ENCODE measurements around the gene KIAA0319L.

Gene KIAA0319L

GRCh38 chr1:35530946-35531345 is 26.3 kb downstream of the KIAA0319L start:
- WGBS: 98% methylated on average over 2 of the region's 2 CpGs
- no peak overlapping the region for H2BK12ac ChIP-seq (ENCODE audit: low read length in 2 of 2)

DNA sequence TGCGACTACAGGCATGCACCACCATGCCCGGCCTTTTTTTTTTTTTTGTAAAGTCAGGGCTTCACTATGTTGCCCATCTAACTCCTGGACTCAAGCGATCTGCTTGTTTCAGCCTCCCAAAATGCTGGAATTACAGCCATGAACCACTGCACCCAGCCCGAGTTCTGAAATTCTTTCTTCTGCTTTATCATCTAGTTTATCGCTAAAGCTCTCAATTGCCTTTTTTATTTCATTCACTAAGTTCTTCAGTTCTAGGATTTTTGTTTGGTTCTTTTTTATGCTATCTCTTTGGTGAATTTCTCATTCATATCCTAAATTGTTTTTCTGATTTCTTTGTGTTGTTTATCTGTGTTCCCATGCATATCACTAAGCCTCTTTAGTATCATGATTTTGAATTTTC is 27.0 kb downstream of the KIAA0319L start:
- H3K4me2 ChIP-seq (ENCODE audit: low read length, poor library complexity, severe bottlenecking): no peak overlapping the region
- no peak overlapping the region for H2BK5ac ChIP-seq (ENCODE audit: low read depth, low read length, poor library complexity, severe bottlenecking)
- no peaks in the 10 kb centered on the region for H3K4me1 ChIP-seq (ENCODE audit: control insufficient read depth, insufficient read depth, low read depth, low read length)
- peaks cover 18 to 19% of the 10 kb centered on the region in 2 experiments for H3K36me3 ChIP-seq (ENCODE audit: control insufficient read depth in 1 of 2, insufficient read depth in 2 of 2, low read depth in 1 of 2, low read length in 2 of 2)
- no peak overlapping the region for H3K27ac ChIP-seq (ENCODE audit: low read length, poor library complexity, severe bottlenecking)
- H3K14ac ChIP-seq (ENCODE audit: low read length in 2 of 2): no peak overlapping the region
- H3K23ac ChIP-seq (ENCODE audit: low read length in 2 of 2): no peak overlapping the region
- WGBS: 75% methylated on average over 4 of the region's 5 CpGs
- no peak overlapping the region for H4K8ac ChIP-seq (ENCODE audit: low read length)
- no peak overlapping the region for H2BK15ac ChIP-seq (ENCODE audit: low read depth, poor library complexity, severe bottlenecking)
- H2AK5ac ChIP-seq (ENCODE audit: low read length, severe bottlenecking): no peak overlapping the region
- H2AFZ ChIP-seq (ENCODE audit: low read depth, low read length): no peak overlapping the region
- no peak overlapping the region for H2BK12ac ChIP-seq (ENCODE audit: low read length in 2 of 2)
- no peaks in the 10 kb centered on the region for H3K27me3 ChIP-seq (ENCODE audit: control insufficient read depth in 1 of 2, insufficient read depth in 1 of 2, low read length in 2 of 2)
- H3K9me3 ChIP-seq (ENCODE audit: control insufficient read depth, low read length): peaks cover 25% of the 10 kb centered on the region
- no peak overlapping the region for H4K91ac ChIP-seq (ENCODE audit: low read length)
- no peak overlapping the region for H3K18ac ChIP-seq (ENCODE audit: low read depth in 1 of 2, low read length in 2 of 2)
- H3K9ac ChIP-seq (ENCODE audit: low read length): no peak overlapping the region
- peaks cover 35% of the 10 kb centered on the region for H3K79me1 ChIP-seq (replicated peaks; ENCODE audit: low read length, poor library complexity, severe bottlenecking)
- DNase-seq: no peak
- H3K4ac ChIP-seq (ENCODE audit: low read depth in 1 of 2, low read length in 2 of 2): no peak overlapping the region
- H2BK120ac ChIP-seq (ENCODE audit: low read depth, low read length): no peak overlapping the region
- H3K4me3 ChIP-seq (ENCODE audit: insufficient read depth in 1 of 2, low read depth in 1 of 2, low read length in 2 of 2): no peak overlapping the region

More at GRCh38 chr1:35530946-35531345, 26.3 kb downstream of the KIAA0319L start:
- Histone ChIP-seq H3K4ac (ENCODE audit: low read depth in 1 of 2, low read length in 2 of 2) (no peak overlapping the region), H2AFZ (ENCODE audit: low read depth, low read length) (no peak overlapping the region), H2BK5ac (ENCODE audit: low read depth, low read length, poor library complexity, severe bottlenecking) (no peak overlapping the region), H3K4me1 (ENCODE audit: control insufficient read depth, insufficient read depth, low read depth, low read length) (no peaks in the 10 kb centered on the region), H2BK120ac (ENCODE audit: low read depth, low read length) (no peak overlapping the region), H2BK15ac (ENCODE audit: low read depth, poor library complexity, severe bottlenecking) (no peak overlapping the region), H3K14ac (ENCODE audit: low read length in 2 of 2) (no peak overlapping the region), H2AK5ac (ENCODE audit: low read length, severe bottlenecking) (no peak overlapping the region), H3K18ac (ENCODE audit: low read depth in 1 of 2, low read length in 2 of 2) (no peak overlapping the region), H3K23ac (ENCODE audit: low read length in 2 of 2) (no peak overlapping the region), H4K91ac (ENCODE audit: low read length) (no peak overlapping the region), H3K9ac (ENCODE audit: low read length) (no peak overlapping the region), H3K27ac (ENCODE audit: low read length, poor library complexity, severe bottlenecking) (no peak overlapping the region), H3K9me3 (ENCODE audit: control insufficient read depth, low read length) (peaks cover 25% of the 10 kb centered on the region), H3K27me3 (ENCODE audit: control insufficient read depth in 1 of 2, insufficient read depth in 1 of 2, low read length in 2 of 2) (no peaks in the 10 kb centered on the region), H3K36me3 (ENCODE audit: control insufficient read depth in 1 of 2, insufficient read depth in 2 of 2, low read depth in 1 of 2, low read length in 2 of 2) (peaks cover 18 to 19% of the 10 kb centered on the region in 2 experiments), H3K79me1 (replicated peaks; ENCODE audit: low read length, poor library complexity, severe bottlenecking) (peaks cover 37% of the 10 kb centered on the region), H4K8ac (ENCODE audit: low read length) (no peak overlapping the region), H3K4me3 (ENCODE audit: insufficient read depth in 1 of 2, low read depth in 1 of 2, low read length in 2 of 2) (no peak overlapping the region), H3K4me2 (ENCODE audit: low read length, poor library complexity, severe bottlenecking) (no peak overlapping the region)
- no peak for DNase-seq

GRCh38 chr1:35524106-35524505 is 33.1 kb downstream of the KIAA0319L start:
- Histone ChIP-seq H2AK5ac (ENCODE audit: low read length, severe bottlenecking) (no peak overlapping the region), H3K4ac (ENCODE audit: low read depth in 1 of 2, low read length in 2 of 2) (no peak overlapping the region), H4K91ac (ENCODE audit: low read length) (no peak overlapping the region), H3K9ac (ENCODE audit: low read length) (no peak overlapping the region), H3K4me3 (ENCODE audit: insufficient read depth in 1 of 2, low read depth in 1 of 2, low read length in 2 of 2) (no peak overlapping the region), H3K9me3 (ENCODE audit: control insufficient read depth, low read length) (peaks cover 9% of the 10 kb centered on the region), H3K14ac (ENCODE audit: low read length in 2 of 2) (no peak overlapping the region), H2AFZ (ENCODE audit: low read depth, low read length) (no peak overlapping the region), H3K4me1 (ENCODE audit: control insufficient read depth, insufficient read depth, low read depth, low read length) (no peaks in the 10 kb centered on the region), H2BK15ac (ENCODE audit: low read depth, poor library complexity, severe bottlenecking) (no peak overlapping the region), H3K23ac (ENCODE audit: low read length in 2 of 2) (no peak overlapping the region), H3K79me1 (replicated peaks; ENCODE audit: low read length, poor library complexity, severe bottlenecking) (peaks cover 9% of the 10 kb centered on the region), H2BK120ac (ENCODE audit: low read depth, low read length) (no peak overlapping the region), H3K18ac (ENCODE audit: low read depth in 1 of 2, low read length in 2 of 2) (no peak overlapping the region), H3K27ac (ENCODE audit: low read length, poor library complexity, severe bottlenecking) (no peak overlapping the region), H3K27me3 (ENCODE audit: control insufficient read depth in 1 of 2, insufficient read depth in 1 of 2, low read length in 2 of 2) (no peaks in the 10 kb centered on the region), H4K8ac (ENCODE audit: low read length) (no peak overlapping the region), H3K4me2 (ENCODE audit: low read length, poor library complexity, severe bottlenecking) (no peak overlapping the region), H2BK5ac (ENCODE audit: low read depth, low read length, poor library complexity, severe bottlenecking) (no peak overlapping the region), H2BK12ac (ENCODE audit: low read length in 2 of 2) (no peak overlapping the region), H3K36me3 (ENCODE audit: control insufficient read depth in 1 of 2, insufficient read depth in 2 of 2, low read depth in 1 of 2, low read length in 2 of 2) (peaks cover 0 to 3% of the 10 kb centered on the region in 2 experiments)
- 67% methylated on average over 1 of the region's 2 CpGs for WGBS
- no peak for DNase-seq

GRCh38 chr1:35519432-35519831 is 37.8 kb downstream of the KIAA0319L start:
- Histone ChIP-seq H3K9me3 (ENCODE audit: control insufficient read depth, low read length) (peaks cover 8% of the 10 kb centered on the region), H2BK12ac (ENCODE audit: low read length in 2 of 2) (no peak overlapping the region), H2AK5ac (ENCODE audit: low read length, severe bottlenecking) (no peak overlapping the region), H3K14ac (ENCODE audit: low read length in 2 of 2) (no peak overlapping the region), H3K23ac (ENCODE audit: low read length in 2 of 2) (no peak overlapping the region), H3K79me1 (replicated peaks; ENCODE audit: low read length, poor library complexity, severe bottlenecking) (peaks cover 11% of the 10 kb centered on the region), H3K4me3 (ENCODE audit: insufficient read depth in 1 of 2, low read depth in 1 of 2, low read length in 2 of 2) (no peak overlapping the region), H3K9ac (ENCODE audit: low read length) (no peak overlapping the region), H3K4me1 (ENCODE audit: control insufficient read depth, insufficient read depth, low read depth, low read length) (no peaks in the 10 kb centered on the region), H3K27ac (ENCODE audit: low read length, poor library complexity, severe bottlenecking) (no peak overlapping the region), H3K4me2 (ENCODE audit: low read length, poor library complexity, severe bottlenecking) (no peak overlapping the region), H2BK15ac (ENCODE audit: low read depth, poor library complexity, severe bottlenecking) (no peak overlapping the region), H2BK120ac (ENCODE audit: low read depth, low read length) (no peak overlapping the region), H4K91ac (ENCODE audit: low read length) (no peak overlapping the region), H3K4ac (ENCODE audit: low read depth in 1 of 2, low read length in 2 of 2) (no peak overlapping the region), H2BK5ac (ENCODE audit: low read depth, low read length, poor library complexity, severe bottlenecking) (no peak overlapping the region), H2AFZ (ENCODE audit: low read depth, low read length) (no peak overlapping the region), H3K27me3 (ENCODE audit: control insufficient read depth in 1 of 2, insufficient read depth in 1 of 2, low read length in 2 of 2) (no peaks in the 10 kb centered on the region), H3K18ac (ENCODE audit: low read depth in 1 of 2, low read length in 2 of 2) (no peak overlapping the region), H4K8ac (ENCODE audit: low read length) (no peak overlapping the region), H3K36me3 (ENCODE audit: control insufficient read depth in 1 of 2, insufficient read depth in 2 of 2, low read depth in 1 of 2, low read length in 2 of 2) (no peaks in the 10 kb centered on the region)
- no peak for DNase-seq
- WGBS: 100% methylated on average over 1 of the region's 2 CpGs

Data from mesenchymal stem cell (in vitro differentiated cells and primary cell).